ENCODE measurements around the gene FITM1. TPM values are rescaled to one million over a fixed set of nuclear protein-coding genes. Genes with fewer than 3 reads are reported as not detected.
A peak's percentile ranks its signal among the peaks of the same experiment; 100 is the strongest.

FITM1 gene
- total and polyA plus RNA-seq, 8 donors: 0.68 to 1.5 (median 0.99) TPM

GRCh38 chr14:24172261-24172860 lies 41.9 kb downstream of the FITM1 start:
- ATAC-seq (peak; percentile 14), DNase-seq (peak in 1 of 4 donors; percentile 78)
- Histone ChIP-seq H3K4me3 (peak overlapping the region; percentile 16 to 34), H3K27me3 (no peaks in the 10 kb centered on the region), H3K27ac (no peak overlapping the region), H3K9me3 (no peaks in the 10 kb centered on the region), H3K36me3 (peaks cover 0 to 87% of the 10 kb centered on the region in 2 donors), H3K4me1 (peaks cover 0 to 23% of the 10 kb centered on the region in 2 donors)
- intact Hi-C loops (cut with DNase I): no loop called here
- TF ChIP-seq CTCF (IDR thresholded peaks at IDR 0.05): no peak

- TF ChIP-seq CTCF (IDR thresholded peaks at IDR 0.05): no peak
- no peak overlapping the region for H3K27ac ChIP-seq
- H3K36me3 ChIP-seq: peaks cover 0 to 87% of the 10 kb centered on the region in 2 donors
- H3K9me3 ChIP-seq: no peaks in the 10 kb centered on the region
- intact Hi-C loops (cut with DNase I): no loop called here
- peak overlapping the region; percentile 16 to 34 for H3K4me3 ChIP-seq
- H3K4me1 ChIP-seq: peaks cover 0 to 20% of the 10 kb centered on the region in 2 donors
- peak in 1 of 4 donors; percentile 73 for DNase-seq
- ATAC-seq: no peak
- no peaks in the 10 kb centered on the region for H3K27me3 ChIP-seq
These were observed 42.4 kb downstream of the FITM1 start for GRCh38 chr14:24172871-24173281.

GRCh38 chr14:24176599-24176998 lies 46.1 kb downstream of the FITM1 start:
- H3K27ac ChIP-seq: no peak overlapping the region
- H3K36me3 ChIP-seq: peaks cover 0 to 96% of the 10 kb centered on the region in 2 donors

GRCh38 chr14:24177041-24177825 lies 46.8 kb downstream of the FITM1 start:
- Histone ChIP-seq H3K4me1 (no peaks in the 10 kb centered on the region), H3K4me3 (no peak overlapping the region), H3K9me3 (no peaks in the 10 kb centered on the region), H3K27me3 (no peaks in the 10 kb centered on the region), H3K27ac (no peak overlapping the region), H3K36me3 (peaks cover 0 to 100% of the 10 kb centered on the region in 2 donors)
- intact Hi-C loops (cut with DNase I): no loop called here
- TF ChIP-seq CTCF (IDR thresholded peaks at IDR 0.05): no peak
- no peak for ATAC-seq
- DNase-seq: no peak

More at GRCh38 chr14:24176599-24176998, 46.1 kb downstream of the FITM1 start:
- no peak for TF ChIP-seq CTCF (IDR thresholded peaks at IDR 0.05)
- ATAC-seq (no peak), DNase-seq (no peak)
- intact Hi-C loops (cut with DNase I): no loop called here
- no peaks in the 10 kb centered on the region for H3K27me3 ChIP-seq
- H3K4me3 ChIP-seq: no peak overlapping the region
- peaks cover 0 to 6% of the 10 kb centered on the region in 2 donors for H3K4me1 ChIP-seq
- H3K9me3 ChIP-seq: no peaks in the 10 kb centered on the region

- no peaks in the 10 kb centered on the region for H3K27me3 ChIP-seq
- DNase-seq (no peak), ATAC-seq (no peak)
- H3K4me3 ChIP-seq: no peak overlapping the region
- TF ChIP-seq CTCF (IDR thresholded peaks at IDR 0.05): no peak
- no peak overlapping the region for H3K27ac ChIP-seq
- no peaks in the 10 kb centered on the region for H3K9me3 ChIP-seq
- no peaks in the 10 kb centered on the region for H3K4me1 ChIP-seq
- H3K36me3 ChIP-seq: peaks cover 0 to 100% of the 10 kb centered on the region in 2 donors
- intact Hi-C loops (cut with DNase I): no loop called here
These were observed 47.4 kb downstream of the FITM1 start for GRCh38 chr14:24177891-24178290.
